IPS-18c (cell line): ENCODE results near the gene CPEB1.
"Not testable (repeated sequence)": the region's sequence is repeated elsewhere in the genome, so short reads cannot be mapped to it uniquely, and the experiment has no call there.

Experiments
- H3K4me3 ChIP-seq: 2 replicates; pipeline ENCODE4 v1.7.0; 2013; ENCODE audit warnings: low read depth, mild to moderate bottlenecking, low read length, moderate library complexity; ENCODE audit not compliant: insufficient read depth
- H3K9me3 ChIP-seq: one replicate; pipeline ENCODE4 v1.6.1; 2013; ENCODE audit warnings: mild to moderate bottlenecking, low read length, moderate library complexity; ENCODE audit not compliant: control insufficient read depth, insufficient read depth

The CPEB1 gene

DNA sequence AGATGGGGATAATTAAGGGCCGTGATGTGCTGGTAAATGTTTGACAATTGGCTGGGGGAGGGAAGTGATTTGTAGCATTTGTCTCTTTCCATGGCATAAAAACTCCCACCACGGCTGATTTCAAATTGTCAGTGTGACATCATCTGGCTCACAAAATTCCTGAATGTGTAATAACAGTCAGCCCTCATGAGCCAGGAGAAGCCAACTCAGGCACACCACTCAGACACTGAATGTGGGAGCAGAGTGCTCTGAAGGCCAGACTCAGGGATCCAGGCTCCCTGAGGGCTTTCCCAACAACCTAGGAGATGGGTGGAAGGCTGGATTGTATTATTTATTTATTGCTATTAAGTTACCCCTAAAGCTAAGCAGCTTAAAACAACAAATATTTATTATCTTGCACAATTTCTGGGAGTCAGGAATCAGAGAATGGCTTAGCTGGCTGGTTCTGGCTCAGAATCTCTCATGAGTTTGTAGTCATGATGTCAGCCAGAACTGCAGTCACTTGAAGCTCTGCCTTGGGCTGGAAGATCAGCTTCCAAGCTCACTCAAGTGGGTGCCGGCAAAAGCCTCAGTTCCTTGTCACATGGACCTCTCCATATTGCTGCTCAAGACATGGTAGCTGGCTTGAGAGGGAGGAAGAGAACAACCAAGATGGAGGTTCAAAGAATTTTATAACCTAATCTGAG is 6.5 kb upstream of the CPEB1 start:
- H3K9me3 ChIP-seq = no peaks in the 10 kb centered on the region

DNA sequence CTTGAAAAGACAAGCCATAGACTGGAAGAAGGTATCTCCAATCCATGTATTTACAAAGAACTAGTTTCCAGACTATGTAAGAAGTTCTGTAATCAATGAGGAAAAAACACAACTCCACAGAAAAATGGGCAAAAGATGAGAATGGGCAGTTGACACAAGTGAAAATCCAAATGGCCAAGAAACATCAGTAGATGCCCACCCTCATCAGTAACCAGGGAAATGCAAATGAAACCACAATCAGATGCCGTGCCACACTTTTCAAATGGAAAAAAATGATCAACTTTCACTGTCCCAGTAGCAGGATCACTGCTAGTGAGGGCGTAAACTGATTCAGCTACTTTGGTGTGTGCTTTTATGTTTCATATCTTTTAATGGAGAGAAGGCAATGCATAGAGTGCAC is 4.5 kb upstream of the CPEB1 start:
- no peak overlapping the region for H3K4me3 ChIP-seq
- peaks cover 4% of the 10 kb centered on the region for H3K9me3 ChIP-seq

More for the DNA sequence above, 6.5 kb upstream of the CPEB1 start:
- no peak overlapping the region for H3K4me3 ChIP-seq

DNA sequence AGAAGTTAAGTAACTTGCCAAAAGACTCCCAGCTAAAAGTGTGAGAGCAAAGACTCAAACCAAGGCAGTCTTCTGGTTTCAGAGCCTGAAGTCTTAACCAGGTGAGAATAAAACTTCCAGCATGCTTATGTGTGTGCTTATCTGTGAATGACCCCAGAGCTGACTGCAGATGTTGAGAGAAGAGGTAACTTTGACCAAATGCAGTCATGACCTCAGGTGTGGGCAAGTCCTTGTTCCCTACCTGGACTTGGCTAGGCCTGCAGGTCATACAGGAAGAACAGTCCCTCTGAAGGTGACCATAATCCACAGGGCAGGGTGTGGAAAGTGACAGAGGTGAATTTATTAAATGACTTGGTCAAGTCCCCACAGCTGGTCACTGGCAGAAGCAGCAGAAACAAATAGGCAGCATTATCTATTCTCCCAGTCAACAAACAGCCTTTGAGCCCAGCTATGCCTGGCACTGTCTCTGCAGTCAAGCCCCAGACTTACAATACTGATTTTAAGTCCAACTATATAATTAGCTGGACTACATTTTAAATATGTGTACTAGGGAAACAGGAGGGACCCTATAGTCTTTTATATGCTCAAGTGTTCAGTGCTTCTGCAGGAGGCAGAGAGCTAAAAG is 3.0 kb upstream of the CPEB1 start:
- peaks cover 4% of the 10 kb centered on the region for H3K9me3 ChIP-seq
- no peak overlapping the region for H3K4me3 ChIP-seq

DNA sequence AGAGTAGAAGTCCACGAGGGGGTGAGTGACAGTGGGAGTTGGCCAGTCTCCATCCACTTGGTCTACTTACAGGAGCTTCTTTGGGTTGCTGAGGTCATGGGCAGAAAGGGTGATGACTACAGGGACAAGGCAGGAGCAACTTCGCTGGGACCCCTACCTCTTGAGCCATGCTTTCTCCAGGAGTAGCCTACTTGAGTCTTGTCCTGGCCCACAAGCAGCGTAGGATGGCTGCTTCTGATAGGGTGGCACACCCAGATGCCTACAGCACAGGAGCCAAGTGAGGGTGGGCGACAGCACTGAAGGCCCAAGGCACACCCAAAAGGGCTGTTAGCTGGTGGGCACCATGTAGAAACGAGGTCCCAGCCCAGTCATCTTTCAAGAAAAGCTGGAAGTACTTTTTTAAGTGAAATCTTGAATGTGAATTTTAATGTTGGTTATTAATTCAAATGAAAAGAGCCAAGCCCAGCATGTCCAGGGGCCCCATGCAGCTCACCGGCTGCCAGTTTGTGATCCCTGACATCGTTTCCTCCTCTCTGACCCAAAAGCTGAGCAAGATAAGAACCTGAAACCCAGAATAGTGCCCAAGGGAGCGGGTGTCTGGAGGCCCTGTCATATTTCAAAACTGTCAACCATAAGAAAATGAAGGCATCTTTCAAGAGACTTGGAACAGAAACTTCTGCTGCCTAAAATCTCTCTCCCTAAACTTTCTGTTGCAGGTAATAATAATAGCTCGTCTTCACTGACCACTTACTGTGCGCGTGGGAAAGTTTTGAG is 2.2 kb upstream of the CPEB1 start:
- Histone ChIP-seq H3K4me3 (no peak overlapping the region), H3K9me3 (peaks cover 4% of the 10 kb centered on the region)

DNA sequence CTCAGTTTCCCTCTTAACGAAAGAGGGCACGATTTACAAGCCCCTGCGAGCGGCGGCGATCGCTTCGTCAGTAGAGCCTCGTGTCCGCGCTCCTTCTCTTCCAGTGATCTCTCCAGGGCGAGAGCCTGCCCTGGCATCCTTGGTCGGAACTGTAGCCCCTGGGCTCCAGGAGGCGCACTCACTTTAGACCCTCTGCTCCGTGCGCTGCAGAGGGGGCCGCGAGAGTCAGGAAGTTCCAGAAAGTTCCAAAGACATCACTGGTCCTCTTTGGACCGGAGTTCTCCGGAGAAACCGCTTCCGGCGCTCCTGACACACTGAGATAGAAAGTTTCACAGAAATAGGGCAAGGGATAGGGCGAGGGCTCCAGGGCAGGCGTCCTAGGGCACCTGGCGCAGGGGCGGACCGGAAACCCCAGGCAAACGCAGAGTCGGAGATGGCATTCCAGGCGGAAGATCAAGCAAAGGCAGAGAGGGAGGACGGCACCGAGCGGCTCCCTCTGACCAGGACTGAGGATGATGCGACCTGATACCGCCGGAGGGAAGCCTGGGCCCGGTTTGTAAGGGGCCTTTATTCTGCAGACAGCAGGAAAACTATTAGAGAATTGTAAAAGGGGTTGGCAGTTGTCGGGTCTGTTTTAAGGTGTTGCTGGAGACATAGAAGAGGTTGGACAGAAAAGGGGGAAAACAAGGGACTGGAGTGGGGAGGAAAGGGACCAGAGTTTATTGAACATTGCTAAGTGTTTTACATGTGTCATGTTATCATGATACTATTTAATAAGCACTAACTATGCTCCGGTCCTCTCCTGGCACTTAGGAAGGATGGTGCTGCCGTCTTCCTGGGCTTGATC is 1.3 kb upstream of the CPEB1 start:
- H3K9me3 ChIP-seq = peaks cover 4% of the 10 kb centered on the region
- H3K4me3 ChIP-seq = peak overlapping the region; percentile 49

DNA sequence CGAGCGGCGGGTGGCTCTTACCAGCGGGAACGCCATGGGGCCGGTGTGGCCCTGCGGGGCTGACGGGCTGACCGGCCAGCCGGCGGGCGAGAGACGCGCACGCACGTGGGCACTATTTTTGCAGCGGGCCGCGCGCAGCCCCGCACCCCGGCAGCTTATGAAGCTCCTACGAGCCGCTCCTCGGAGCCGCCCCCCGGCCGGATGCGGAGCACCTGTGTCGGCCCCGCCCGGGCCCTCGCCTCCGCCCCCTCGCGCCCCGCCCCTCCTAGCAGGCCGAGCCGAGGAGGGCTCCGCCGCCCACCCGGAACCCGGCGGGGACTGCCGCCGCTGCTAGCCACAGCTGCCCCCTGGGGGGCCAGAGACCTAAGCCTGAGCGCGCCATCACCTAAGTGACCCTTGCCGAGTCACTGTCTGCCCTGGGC is 683 bp upstream of the CPEB1 start:
- Histone ChIP-seq H3K4me3 (peak overlapping the region; percentile 49), H3K9me3 (peaks cover 4% of the 10 kb centered on the region)

DNA sequence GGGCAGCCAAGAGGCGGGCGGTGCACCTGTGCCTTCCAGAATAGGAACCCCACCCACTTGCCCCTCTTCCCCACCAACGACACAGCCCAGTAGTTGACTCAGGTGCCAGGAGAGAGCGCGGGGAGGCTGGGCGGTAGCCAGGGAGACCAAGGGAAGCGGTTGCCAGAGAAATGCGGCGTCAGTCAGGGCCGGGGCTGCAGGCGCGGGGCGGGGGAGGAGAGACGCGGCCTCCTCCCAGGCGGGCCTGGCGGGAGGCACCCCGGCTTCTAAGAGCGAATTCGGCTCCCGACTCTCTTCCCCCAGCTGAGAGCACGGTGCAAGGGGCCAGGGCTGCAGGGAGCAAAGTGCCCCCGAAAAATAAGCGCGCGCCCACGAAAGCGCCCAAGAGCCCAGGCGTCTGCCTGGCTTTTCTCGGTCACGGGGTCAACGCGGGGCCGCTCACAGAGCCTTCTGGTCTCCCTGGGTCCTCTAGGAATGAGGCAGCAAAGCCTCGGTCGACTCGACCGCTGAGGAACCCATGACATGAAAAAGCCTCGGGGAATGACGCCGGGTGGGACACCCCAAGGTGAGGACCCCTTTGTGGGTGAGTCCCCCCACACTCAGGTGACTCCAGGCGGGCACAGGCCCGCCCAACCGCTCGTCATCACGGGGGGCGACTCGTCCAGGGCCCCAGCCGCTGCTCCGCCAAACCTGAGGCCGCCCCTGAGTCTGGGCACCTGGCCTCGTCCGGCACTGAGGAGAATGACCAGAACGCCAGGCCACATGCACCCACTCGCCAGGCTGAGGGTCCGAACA is 716 bp downstream of the CPEB1 start:
- Histone ChIP-seq H3K4me3 (peak overlapping the region; percentile 38), H3K9me3 (peaks cover 4% of the 10 kb centered on the region)

DNA sequence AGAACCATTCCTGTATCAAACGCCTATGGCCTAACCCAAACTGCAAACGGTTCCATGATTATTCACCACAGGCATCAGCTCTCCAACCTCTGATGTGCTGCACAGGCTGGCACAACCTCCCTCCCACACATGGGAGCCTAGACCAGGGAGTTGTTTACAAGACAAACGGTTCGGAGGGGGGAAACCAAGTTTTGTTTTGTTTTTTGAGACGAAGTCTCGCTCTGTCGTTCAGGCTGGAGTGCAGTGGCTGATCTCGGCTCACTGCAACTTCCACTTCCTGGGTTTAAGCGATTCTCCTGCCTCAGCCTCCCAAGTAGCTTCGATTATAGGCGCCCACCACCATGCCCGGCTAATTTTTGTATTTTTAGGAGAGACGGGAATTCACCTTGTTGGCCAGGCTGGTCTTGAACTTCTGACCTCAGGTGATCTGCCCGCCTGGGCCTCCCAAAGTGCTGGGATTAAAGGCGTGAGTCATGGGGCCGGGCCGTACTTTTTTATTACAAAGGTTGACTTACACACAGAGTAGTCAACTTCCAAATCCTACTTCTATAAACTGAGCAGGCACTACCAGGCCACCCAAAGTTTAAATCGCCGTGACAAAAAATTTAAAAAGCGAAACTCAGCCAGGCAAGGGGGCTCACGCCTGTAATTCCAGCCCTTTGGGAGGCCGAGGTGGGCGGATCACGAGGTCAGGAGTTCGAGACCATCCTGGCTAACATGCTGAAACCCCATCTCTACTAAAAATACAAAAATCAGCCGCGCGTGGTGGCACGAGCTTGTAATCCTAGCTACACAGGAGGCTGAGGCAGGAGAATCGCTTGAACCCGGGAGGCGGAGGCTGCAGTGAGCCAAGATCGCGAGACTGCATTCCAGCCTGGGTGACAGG is 2.0 kb downstream of the CPEB1 start:
- not testable (repeated sequence) for H3K4me3 ChIP-seq, H3K9me3 ChIP-seq

DNA sequence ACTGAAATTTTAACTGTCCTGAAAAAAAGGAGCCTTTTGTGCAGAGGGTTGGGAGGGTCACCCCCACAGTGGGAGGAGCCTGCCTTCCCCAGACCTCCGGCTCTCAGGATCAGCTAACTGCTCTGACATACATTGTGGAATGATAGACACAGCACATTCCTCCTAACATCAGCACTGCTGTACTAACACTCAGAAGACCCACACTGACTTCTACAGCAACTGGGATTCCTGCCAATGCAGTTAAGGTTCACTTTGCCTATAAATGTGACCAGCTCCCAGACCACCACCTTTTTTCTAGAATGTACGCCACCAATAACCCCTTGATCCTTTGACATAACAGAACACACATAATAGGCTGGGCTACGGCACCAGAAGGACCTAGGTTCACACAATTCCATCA is 3.2 kb downstream of the CPEB1 start:
- Histone ChIP-seq H3K9me3 (peaks cover 4% of the 10 kb centered on the region), H3K4me3 (no peak overlapping the region)

DNA sequence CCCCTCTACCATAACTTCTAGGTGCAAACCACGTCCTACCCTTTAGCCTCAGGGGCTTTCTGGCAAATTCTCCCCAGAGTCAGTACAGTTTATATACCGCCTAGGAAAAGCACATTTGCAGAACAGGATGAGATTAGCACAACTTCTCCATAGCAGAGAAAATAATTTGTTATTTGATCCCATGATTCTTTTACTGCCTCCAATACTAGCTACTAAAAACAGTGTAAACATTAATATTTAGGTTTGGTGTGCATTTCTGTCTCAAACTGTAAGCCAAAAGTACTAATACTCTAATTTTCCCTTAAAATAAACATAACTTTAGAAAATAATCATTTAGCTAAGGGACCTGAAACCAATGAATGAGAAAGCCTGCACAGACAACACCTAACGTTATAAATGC is 4.5 kb downstream of the CPEB1 start:
- no peak overlapping the region for H3K4me3 ChIP-seq
- peaks cover 4% of the 10 kb centered on the region for H3K9me3 ChIP-seq

DNA sequence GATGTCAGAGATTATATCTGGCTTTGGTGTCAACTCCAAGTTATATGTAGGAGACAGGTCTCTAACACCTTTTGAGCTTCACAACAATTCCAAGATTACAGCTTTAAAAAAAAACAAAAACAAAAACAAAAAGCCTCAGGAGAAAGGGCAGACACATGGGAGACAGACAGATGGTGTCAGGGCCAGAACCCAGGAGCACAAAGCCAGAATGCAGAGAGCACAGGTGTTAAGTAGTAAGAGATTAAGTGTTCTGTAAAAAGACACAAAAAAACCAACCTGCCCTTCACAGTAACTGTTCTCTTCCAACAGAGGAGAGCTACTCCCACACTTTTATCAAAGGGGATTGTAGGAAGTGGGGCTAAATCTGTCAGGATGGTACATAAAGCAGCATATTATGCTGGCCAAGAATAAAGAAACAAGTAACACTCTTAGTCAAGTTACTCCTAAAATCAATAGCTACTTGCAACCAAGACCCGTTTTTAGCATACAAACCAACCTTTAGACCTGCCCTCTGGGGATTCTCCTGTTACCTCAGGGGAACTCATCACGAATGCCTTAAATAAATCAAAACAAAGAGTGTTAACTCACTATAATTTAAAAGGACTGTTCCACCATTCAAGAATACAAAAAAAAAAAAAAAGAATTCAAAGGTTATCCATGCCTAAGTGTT is 5.9 kb downstream of the CPEB1 start:
- Histone ChIP-seq H3K4me3 (no peak overlapping the region), H3K9me3 (no peaks in the 10 kb centered on the region)

DNA sequence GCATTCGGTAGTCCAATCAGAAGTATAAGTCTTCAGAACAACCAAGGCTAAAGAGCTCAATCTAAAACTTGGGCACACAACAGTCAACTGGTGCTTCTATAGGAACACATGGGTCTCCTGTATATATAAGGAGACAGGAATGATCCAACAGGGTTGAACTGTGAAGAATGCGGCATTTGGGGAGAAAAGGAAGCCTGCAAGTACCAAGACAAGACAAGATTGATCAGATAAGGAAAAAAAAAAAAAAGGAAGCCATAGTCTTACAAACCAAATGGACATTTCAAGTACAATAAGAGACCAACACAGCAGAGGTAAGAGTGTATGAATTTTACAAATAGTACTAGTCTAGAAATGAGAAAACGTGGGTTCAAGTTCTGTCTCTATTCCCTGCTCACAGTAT is 6.5 kb downstream of the CPEB1 start:
- no peaks in the 10 kb centered on the region for H3K9me3 ChIP-seq
- H3K4me3 ChIP-seq = no peak overlapping the region

DNA sequence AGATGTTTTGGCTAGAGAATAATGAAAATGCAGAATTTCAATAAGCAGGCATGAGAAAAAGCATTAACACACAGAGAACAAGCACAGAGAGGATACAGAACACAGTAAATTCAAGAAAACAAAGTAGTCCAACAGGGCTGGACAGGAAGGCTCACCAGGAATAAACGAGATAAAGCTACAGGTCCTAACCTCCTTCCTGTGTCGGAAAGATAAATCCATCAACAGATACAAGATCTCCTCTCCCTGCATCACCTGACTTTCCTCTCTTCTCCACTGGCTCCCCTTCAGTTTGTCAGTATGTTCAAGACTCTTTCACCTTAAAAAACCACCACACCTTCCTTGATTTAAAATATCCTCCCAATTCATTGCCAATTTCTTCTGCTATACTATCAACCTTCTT is 11.4 kb downstream of the CPEB1 start:
- no peak overlapping the region for H3K4me3 ChIP-seq
- H3K9me3 ChIP-seq = no peaks in the 10 kb centered on the region

DNA sequence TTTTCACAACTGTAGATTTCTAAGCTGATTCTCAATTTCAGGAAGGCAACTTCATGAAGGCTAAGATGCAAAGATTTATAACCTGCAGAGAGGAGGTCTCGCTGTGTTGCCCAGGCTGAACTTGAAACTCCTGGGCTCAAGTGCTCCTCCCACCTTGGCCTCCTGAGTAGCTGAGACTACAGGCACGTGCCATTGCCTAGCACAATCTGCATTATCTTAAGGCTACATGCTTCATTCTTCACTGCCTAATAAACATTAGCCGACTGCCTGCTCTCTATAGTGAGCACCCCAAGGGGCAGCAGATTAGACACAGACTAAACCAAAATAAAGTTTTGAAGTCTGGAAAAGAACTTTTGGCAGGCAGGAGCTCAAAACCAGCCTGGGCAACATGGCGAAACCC is 17.1 kb downstream of the CPEB1 start:
- Histone ChIP-seq H3K4me3 (no peak overlapping the region), H3K9me3 (no peaks in the 10 kb centered on the region)

DNA sequence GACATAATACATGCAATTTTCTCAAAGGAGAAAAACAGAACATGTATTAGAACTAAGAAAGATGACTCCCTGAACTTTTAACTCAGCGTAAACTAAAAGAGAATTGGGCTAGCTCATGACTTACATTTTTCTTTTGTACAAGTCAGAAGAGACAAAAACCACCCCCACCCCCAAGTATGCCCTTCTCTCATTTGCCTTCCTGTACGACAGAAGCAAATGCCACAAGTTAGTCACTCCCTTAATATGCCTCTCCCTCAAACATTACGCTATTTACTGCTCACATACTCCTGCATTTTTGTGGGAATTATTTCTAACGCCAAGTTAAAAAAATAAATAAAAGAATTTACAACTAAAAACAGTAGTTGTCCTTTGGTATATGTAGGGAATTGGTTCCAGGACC is 22.0 kb downstream of the CPEB1 start:
- Histone ChIP-seq H3K9me3 (no peaks in the 10 kb centered on the region), H3K4me3 (no peak overlapping the region)
